ENCODE data around the gene PRKN.

GRCh38 chr6:161880056-161880455, 847.5 kb downstream of the PRKN start:
- TF ChIP-seq POLR2AphosphoS5 (IDR thresholded peaks at IDR 0.05; ENCODE audit: low read depth) (no peak), CTCF (conservative IDR thresholded peaks at IDR 0.05; ENCODE audit: low read depth in 2 of 2) (no peak), EZH2 (IDR thresholded peaks at IDR 0.05; ENCODE audit: low read depth, unreplicated experiment) (no peak), CREB1 (CRISPR knock-in tag; IDR thresholded peaks at IDR 0.05; ENCODE audit: low read depth) (no peak), REST (IDR thresholded peaks at IDR 0.05; ENCODE audit: unreplicated experiment) (no peak), EZH2phosphoT487 (IDR thresholded peaks at IDR 0.05; ENCODE audit: unreplicated experiment) (no peak), ZNF331 (CRISPR knock-in tag; IDR thresholded peaks at IDR 0.05; ENCODE audit: low read depth) (no peak), ETS1 (IDR thresholded peaks at IDR 0.05) (no peak), JUNB (IDR thresholded peaks at IDR 0.05; ENCODE audit: unreplicated experiment) (no peak)

Measured in GM23338 (cell line).